GM21423 (cell line): ENCODE results near the gene PHF11.
"Not testable (repeated sequence)": the region's sequence is repeated elsewhere in the genome, so short reads cannot be mapped to it uniquely, and the experiment has no call there.

Experiments used
- ATAC-seq: cut with Tn5 transposase; IDR thresholded peaks from one replicate; pipeline ENCODE4 v1.9.1; 2021; ENCODE audit warnings: mild to moderate bottlenecking, moderate library complexity; ENCODE audit not compliant: unreplicated experiment

The PHF11 gene

DNA sequence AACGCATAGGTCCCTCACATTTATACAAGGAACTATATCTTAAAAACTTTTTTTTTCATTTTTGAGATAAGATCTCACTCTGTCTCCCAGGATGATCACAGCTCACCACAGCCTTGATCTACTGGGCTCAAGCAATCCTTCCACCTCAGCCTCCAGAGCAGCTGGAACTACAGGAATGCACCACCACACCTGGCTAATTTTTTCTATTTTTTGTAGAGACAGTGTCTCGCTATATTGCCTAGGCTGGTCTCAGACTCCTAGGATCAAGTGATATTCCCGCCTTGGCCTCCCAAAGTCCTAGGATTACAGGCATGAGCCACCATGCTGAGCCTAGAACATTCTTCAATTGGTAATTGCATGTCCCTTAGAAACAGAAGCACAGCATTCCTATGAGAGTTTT, 47.9 kb downstream of the PHF11 start:
- ATAC-seq = no peak

DNA sequence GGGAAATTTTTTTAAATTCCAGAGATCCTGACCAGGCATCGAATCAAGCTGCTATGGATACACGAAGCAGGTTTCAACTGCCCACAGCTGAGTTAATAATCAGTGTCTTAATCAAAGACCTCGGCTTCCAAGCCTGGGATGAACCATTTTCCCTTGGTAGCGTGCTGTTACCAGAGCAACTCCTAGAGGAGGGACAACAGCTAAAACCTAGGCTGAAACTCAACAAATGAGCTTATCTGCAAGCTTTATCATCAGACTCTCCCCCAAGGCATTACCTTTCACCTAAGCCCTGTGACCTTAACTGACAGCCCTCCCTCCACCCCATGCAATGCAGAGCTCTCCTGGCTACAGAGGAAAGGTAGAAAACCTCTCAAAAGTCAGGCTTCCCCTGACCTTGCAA, 49.9 kb downstream of the PHF11 start:
- no peak for ATAC-seq

DNA sequence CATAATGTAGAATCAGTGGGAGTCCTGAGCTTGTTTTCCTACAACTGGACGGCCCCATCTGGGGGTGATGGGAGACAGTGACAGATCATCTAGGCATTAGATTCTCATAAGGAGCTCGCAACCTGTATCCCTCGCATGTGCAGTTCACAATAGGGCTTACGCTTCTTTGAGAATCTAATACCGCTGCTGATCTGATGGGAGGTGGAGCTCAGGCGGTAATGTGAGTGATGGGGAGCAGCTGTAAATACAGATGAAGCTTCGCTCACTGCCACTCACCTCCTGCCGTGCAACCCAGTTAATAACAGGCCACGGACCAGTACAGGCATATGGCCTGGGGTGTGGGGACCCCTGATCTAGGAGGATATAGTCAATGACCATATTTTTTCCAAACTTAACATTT, 50.8 kb downstream of the PHF11 start:
- ATAC-seq = no peak

DNA sequence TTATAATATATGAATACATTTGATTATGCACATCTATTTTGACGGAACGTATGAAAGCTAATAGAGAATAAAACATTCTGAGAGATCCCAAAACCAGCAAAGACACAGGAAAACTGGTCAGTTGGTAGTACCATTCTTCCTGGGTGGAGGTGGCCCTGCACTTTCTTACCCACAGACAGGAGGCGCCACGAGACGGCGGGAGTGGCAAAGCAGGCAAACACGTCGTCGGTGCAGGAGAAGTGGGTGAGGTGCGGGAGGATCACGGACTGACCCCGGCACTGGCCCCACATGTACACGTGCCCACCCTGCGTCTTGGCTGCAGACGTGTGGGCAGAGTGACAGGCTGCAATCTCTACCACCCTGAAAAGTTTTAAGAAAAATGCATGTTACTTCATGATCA, 53.5 kb downstream of the PHF11 start:
- no peak for ATAC-seq

DNA sequence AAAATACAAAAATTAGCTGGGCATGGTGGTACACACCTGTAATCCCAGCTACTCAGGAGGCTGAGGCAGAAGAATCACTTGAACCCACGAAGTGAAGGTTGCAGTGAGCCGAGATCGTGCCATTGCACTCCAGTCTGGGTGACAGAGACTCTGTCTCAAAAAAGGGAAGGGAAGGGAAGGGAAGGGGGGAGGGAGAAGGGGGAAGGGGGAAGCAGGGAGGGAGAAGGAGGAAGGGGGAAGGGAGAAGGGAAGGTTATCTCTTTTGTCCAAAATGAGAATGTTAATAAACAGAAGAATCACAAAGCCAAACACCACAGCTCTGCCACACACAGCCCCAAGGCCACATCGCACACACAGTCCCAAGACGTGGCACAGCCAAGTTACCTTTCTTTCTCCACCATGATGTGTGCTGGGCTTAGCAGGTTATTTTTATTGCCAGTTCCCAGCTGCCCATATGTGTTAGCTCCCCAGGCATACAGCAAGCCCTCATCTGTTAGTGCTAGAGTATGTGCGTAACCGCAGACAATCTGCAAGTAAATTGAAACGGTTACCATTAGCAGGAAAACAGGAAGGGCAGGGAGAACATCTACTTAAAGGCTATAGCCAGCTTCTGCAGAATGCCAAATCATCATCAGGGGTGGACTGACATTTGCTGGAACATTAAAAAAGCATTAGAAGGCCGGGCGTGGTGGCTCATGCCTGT, 55.3 kb downstream of the PHF11 start:
- ATAC-seq = no peak

DNA sequence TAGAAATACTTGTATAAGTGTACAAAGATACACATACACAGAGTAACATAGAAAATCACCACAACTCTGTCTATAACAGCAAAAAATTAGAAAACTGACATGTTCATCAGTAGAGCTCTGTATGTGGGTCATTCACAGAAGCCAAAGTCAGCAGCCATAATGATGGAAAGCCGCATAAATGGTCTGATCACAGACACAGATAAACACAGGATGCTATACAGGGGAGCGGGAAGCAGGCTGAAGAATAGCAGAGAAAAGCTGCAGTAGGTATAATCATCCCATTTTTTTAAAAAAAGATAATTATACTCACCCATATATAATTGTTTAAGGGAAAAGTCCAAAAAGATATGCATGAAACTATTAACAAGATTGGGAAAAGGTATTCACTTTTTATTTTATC, 58.1 kb downstream of the PHF11 start:
- no peak for ATAC-seq

DNA sequence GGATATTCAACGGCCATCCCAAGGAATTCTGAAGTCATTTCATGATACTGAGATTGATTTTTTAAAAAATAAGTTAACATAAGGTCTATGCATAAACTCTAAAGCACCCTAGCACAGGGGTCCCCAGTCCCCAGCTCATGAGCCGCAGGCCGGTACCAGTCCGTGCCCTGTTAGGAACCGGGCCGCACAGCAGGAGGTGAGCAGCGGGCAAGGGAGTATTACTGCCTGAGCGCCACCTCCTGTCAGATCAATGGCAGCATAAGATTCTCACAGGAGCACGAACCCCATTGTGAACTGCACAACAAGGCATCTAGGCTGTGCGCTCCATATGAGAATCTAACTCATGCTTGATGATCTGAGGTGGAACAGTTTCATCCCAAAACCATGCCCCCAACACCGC, 58.6 kb downstream of the PHF11 start:
- ATAC-seq = no peak

DNA sequence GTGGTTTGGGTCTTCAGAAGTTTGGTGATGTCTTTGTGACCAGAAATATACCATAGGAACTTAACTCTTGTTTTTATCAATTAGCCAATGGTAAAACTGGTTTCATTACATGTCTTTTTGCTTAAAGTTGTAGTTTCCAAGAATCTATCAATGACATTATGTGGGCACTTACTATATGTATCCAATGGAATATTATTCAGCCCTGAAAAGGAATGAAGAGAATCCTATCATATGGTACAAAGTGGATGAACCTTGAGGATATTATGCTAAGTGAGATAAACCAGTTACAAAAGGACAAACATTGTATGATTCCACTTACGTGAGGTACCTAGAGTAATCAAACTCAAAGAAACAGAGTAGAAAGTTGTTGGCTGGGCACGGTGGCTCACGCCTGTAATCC, 63.3 kb downstream of the PHF11 start:
- ATAC-seq = no peak

DNA sequence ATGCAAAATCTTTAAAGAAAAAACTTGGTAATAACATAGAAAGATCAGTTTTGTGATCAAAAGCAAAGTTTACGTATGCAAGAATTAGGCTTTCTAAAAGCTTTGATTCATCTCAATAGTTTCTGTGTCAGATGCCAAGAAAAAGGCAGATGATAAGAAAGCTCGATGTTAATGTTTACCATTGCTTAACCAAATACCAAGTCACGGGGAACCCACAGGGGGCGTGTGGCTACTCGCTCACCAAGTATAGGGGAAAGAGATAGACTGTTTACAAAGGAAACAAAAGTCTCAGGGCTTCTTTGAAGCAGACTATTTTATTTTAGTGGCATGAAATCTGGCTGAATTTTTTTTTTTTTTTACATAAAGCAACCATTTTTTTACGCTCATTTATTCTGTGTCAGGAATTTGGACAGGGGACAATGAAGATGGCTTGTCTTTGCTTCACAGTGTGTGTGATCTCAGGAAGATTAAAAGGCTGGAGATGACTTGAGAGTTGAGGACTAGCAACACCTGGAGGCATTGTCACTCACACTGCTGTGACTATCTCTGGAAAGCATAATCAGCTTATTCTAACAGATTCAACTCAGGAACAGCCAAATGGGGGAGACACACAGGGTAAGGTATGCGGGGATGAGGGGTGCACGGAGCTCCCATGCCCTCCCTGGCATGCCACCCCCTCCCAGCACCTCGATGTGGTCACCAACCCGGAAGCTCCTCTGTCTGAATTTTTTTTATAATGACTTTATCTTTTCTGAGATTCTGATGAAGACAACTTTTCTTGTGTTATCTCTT, 64.7 kb downstream of the PHF11 start:
- peak; percentile 87 for ATAC-seq

DNA sequence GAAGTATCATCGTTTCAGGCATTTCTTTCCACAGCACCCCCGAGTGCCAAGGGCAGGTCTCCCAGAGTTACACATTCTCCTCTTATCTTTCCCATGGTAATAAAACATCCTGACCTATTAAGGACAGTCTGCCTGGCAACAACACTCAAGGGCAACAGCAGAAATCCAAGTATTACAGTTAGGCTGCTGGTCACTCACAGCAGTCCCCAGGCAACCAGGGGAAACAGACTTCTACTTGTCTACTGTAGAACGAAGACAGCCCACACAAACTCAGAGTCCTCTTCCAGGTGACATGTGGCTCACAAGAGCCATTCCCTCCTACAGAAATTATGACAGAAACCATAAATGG, 65.3 kb downstream of the PHF11 start:
- no peak for ATAC-seq

DNA sequence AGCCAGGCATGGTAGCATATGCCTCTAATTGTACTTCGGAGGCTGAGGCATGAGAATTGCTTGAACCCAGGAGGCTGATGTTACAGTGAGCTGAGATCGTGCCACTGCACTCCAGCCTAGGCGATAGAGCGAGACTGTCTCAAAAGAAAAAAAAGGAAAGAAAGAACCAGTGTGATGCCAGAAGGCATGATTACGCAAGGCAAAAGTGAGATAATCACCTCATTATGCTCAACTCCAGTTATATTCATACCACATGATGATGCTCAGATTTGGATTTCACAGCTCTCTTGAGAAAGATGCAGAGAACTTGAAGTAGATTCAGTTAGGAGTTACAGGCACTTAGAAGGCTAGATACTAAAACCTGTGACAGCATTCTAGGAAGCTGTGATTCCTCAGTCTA, 67.8 kb downstream of the PHF11 start:
- no peak for ATAC-seq

DNA sequence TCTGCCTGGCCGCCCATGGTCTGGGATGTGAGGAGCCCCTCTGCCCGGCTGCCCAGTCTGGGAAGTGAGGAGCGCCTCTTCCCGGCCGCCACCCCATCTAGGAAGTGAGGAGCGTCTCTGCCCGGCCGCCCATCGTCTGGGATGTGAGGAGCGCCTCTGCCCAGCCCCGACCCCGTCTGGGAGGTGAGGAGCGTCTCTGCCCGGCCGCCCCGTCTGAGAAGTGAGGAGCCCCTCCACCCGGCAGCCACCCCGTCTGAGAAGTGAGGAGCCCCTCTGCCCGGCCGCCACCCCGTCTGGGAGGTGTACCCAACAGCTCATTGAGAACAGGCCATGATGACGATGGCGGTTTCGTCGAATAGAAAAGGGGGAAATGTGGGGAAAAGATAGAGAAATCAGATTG, 69.7 kb downstream of the PHF11 start:
- not testable (repeated sequence) for ATAC-seq

DNA sequence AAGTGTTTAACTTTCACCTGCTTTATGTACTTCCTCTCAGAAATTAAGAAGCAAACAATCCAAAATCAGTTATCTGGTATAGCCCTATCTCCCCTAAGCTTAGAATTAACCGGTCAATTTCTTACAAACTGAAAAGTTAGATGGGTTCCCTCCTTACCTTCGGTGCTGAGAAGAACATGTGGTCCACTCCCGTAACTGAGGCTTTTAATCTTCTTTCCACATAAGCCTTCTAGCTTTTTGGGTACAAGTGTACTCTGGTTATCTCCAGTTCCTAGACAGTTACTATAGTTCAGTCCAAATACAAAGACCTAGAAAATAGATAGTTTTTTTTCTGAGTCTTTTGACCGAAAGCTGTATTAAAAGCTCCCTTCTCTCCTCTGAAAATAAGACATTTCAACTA, 70.7 kb downstream of the PHF11 start:
- no peak for ATAC-seq

DNA sequence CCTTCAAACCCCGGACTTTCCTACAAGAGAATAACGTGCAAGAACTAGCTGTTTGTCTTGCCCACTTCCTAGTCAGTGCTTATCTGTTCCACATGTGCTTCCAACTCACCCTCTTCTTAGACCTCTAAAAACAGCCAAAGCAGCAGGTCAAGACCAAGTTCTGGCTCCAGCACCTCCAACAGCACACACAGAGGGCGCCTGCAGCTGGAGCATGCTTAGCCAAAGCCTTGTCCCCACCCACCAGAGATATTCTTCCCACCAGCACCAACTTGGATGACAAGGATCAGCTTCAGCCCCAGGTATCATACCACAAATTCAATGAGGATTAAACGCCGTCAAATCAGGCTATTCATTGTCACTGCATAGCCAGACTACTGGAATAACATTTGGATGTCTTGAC, 71.7 kb downstream of the PHF11 start:
- ATAC-seq = no peak

DNA sequence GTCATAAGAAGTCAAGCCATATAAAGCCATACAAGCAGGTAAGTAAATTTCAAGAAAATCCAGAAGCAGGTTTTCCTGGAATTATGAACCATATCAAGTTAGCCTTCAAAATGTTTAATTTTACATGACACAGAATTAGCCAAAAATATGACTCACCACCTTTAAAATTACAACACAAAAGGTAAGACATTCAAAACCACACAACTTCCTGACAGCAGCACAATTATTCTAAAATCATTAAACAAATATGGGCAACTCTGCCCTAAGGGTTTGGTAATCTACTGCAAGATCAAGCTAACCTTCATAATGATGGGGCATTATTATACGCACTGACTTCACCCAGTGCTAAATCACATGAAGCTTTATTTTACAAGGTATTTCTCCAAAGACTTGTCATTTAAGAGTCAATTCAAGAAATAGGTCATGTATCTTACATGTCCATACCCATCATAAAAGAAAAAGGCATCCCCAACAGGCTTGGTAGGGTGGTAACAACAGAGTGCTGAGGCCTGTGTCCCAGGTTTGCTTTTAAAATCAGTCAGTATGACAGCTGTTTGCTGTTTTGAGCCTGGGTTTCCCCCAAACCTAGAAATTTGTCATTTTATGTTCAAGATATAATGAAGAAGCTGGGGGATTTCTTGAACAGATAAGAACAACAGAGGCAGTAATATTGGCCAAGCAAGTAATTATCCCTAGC, 74.4 kb downstream of the PHF11 start:
- ATAC-seq = no peak

DNA sequence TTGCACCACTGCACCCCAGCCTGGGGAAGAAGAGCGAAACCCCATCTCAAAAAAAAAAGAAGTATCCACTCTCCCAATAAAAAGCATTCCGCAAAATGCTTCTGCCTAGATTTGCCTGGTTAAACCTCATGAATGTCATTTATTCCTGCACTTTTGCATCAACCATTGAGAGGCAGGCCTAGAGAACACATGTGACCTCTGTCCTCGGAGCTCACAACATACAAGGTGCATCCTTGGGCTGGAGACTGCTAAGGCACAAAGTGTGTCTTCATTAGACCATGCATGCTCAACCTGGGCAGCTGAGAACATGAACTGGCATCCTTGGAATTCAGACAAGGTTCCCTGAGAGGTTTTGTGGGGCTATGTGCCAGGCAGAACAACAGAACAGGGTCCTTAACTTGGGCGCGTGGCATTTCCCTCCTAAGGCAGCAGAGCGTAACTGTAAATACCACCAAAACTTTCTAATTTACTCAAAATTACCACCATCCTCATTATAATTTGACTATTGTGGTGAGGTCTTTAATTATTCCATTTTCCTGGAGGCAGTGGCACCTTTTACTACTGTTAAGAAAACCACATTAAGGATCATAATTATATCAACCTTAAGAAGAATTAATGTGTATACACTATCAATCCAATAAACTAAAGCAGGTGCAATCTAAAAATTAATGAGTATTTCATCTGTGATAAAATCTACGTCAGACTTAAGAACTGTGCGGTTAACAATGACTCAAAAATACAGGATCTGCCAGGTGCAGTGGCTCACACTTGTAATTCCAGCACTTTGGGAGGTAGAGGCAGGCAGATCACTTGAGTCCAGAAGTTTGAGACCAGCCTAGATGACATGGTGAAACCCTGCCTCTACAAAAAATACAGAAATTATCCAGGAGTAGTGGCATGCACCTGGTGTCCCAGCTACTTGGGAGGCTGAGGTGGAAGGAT, 75.8 kb downstream of the PHF11 start:
- peak; percentile 78 for ATAC-seq
